ENCODE data around the gene GNPTG. TPM values are rescaled to one million over a fixed set of nuclear protein-coding genes. Genes with fewer than 3 reads are reported as not detected.

GNPTG gene
- total RNA-seq, 4 donors from 2014 or later: 53.8 to 130 (median 79.1) TPM

- DNase-seq: no peak
- H3K4me3 ChIP-seq: no peak overlapping the region
- H3K27me3 ChIP-seq: peaks cover 46% of the 10 kb centered on the region
- peaks cover 8 to 34% (median 34%) of the 10 kb centered on the region in 4 donors for H3K4me1 ChIP-seq
- no peaks in the 10 kb centered on the region for H3K36me3 ChIP-seq
- H3K27ac ChIP-seq: no peak overlapping the region
- 90% methylated on average over 13 of the region's 17 CpGs; no CpG with 5 or more reads in 1 of the 2 donors for WGBS, 2 donors (ENCODE audit: low coverage in 1 of 2)
- no peak for TF ChIP-seq EP300 (IDR thresholded peaks at IDR 0.05; ENCODE audit: low read depth)
- TF ChIP-seq CTCF (IDR thresholded peaks at IDR 0.05): peak in 4 of 5 experiments; percentile 28 to 36 (median 31)
- intact Hi-C loops (cut with DNase I; ENCODE audit: low total_unique reads): no loop called here
- no peaks in the 10 kb centered on the region for H3K9me3 ChIP-seq
- in situ Hi-C loops (cut with MboI; ENCODE audit: low pct_ligation_motif_present in 1 of 4, low pct_unique_long_range_greater_than_20kb in 1 of 4, low sequenced_read_pairs in 3 of 4): no loop called here
Measured at GRCh38 chr16:1330260-1330914, 21.3 kb upstream of the GNPTG start.

- Histone ChIP-seq H3K9me3 (no peaks in the 10 kb centered on the region), H3K27me3 (peaks cover 53% of the 10 kb centered on the region), H3K36me3 (no peaks in the 10 kb centered on the region), H3K4me1 (peaks cover 8 to 34% (median 34%) of the 10 kb centered on the region in 4 donors), H3K4me3 (peak overlapping the region in 3 of 4 donors; percentile 4 to 49 (median 9)), H3K27ac (peak overlapping the region; percentile 32 to 70 (median 59))
- WGBS, 2 donors (ENCODE audit: low coverage in 1 of 2): 57% methylated on average over 16 of the region's 22 CpGs; no CpG with 5 or more reads in 1 of the 2 donors
- in situ Hi-C loops (cut with MboI; ENCODE audit: low pct_ligation_motif_present in 1 of 4, low pct_unique_long_range_greater_than_20kb in 1 of 4, low sequenced_read_pairs in 3 of 4): no loop called here
- TF ChIP-seq CTCF (IDR thresholded peaks at IDR 0.05) (no peak), POLR2A (IDR thresholded peaks at IDR 0.05) (no peak)
- DNase-seq: no peak
- intact Hi-C loops (cut with DNase I; ENCODE audit: low total_unique reads): no loop called here
Measured at GRCh38 chr16:1330931-1331711, 20.6 kb upstream of the GNPTG start.

- Histone ChIP-seq H3K27me3 (peaks cover 60% of the 10 kb centered on the region), H3K9me3 (no peaks in the 10 kb centered on the region), H3K36me3 (no peaks in the 10 kb centered on the region), H3K4me3 (peak overlapping the region in 3 of 4 donors; percentile 4 to 49 (median 9)), H3K27ac (peak overlapping the region; percentile 45 to 70 (median 59)), H3K4me1 (peaks cover 8 to 34% (median 34%) of the 10 kb centered on the region in 4 donors)
- in situ Hi-C loops (cut with MboI; ENCODE audit: low pct_ligation_motif_present in 1 of 4, low pct_unique_long_range_greater_than_20kb in 1 of 4, low sequenced_read_pairs in 3 of 4) (no loop called here), intact Hi-C loops (cut with DNase I; ENCODE audit: low total_unique reads) (no loop called here)
- 0 to 5% methylated on average over 2 to 33 of the region's 34 CpGs for whole genome bisulfite sequencing, 2 donors (ENCODE audit: low coverage in 1 of 2)
- peak in 2 of 3 donors; percentile 33 to 49 for TF ChIP-seq POLR2AphosphoS5 (IDR thresholded peaks at IDR 0.05)
- no peak for TF ChIP-seq EP300 (IDR thresholded peaks at IDR 0.05; ENCODE audit: low read depth)
- peak; percentile 33 for TF ChIP-seq POLR2A (IDR thresholded peaks at IDR 0.05)
- DNase-seq: peak; percentile 88
Measured at GRCh38 chr16:1331712-1332617, 19.8 kb upstream of the GNPTG start.

GRCh38 chr16:1332618-1333148 is 19.0 kb upstream of the GNPTG start:
- TF ChIP-seq POLR2A (IDR thresholded peaks at IDR 0.05): no peak
- no peak for TF ChIP-seq POLR2AphosphoS5 (IDR thresholded peaks at IDR 0.05)
- no peak for TF ChIP-seq CTCF (IDR thresholded peaks at IDR 0.05)
- TF ChIP-seq EP300 (IDR thresholded peaks at IDR 0.05; ENCODE audit: low read depth): no peak
- Histone ChIP-seq H3K4me3 (peak overlapping the region in 3 of 4 donors; percentile 13 to 49 (median 37)), H3K4me1 (peaks cover 8 to 34% (median 34%) of the 10 kb centered on the region in 4 donors), H3K9me3 (no peaks in the 10 kb centered on the region), H3K27me3 (peaks cover 60% of the 10 kb centered on the region), H3K27ac (peak overlapping the region; percentile 45 to 70 (median 59)), H3K36me3 (no peaks in the 10 kb centered on the region)
- intact Hi-C loops (cut with DNase I; ENCODE audit: low total_unique reads) (no loop called here), in situ Hi-C loops (cut with MboI; ENCODE audit: low pct_ligation_motif_present in 1 of 4, low pct_unique_long_range_greater_than_20kb in 1 of 4, low sequenced_read_pairs in 3 of 4) (no loop called here)
- 13 to 30% methylated on average over 2 to 26 of the region's 26 CpGs for WGBS, 2 donors (ENCODE audit: low coverage in 1 of 2)
- DNase-seq: no peak

All from transverse colon (tissue), 4 donors.